Neural cell (in vitro differentiated cells): Measurements from ENCODE around the gene RGP1. TPM values are rescaled to one million over a fixed set of nuclear protein-coding genes. Genes with fewer than 3 reads are reported as not detected.

Experiments used
- H2AFZ ChIP-seq: fragments of 200-600, 300-800 bp; sonication (generic), shearing (Covaris generic); 2 replicates; pipeline ENCODE4 v1.6.0; 2014; ENCODE audit warnings: low read depth, mild to moderate bottlenecking, antibody characterized with exemption, low read length, moderate library complexity
- H3F3A ChIP-seq: fragments of 200-600 bp; shearing (Covaris generic); 2 replicates; pipeline ENCODE4 v1.6.1; 2016; ENCODE audit warnings: mild to moderate bottlenecking, moderate library complexity, mixed read lengths, antibody characterized with exemption, low read length; ENCODE audit not compliant: insufficient read depth, poor library complexity, severe bottlenecking
- H3K27ac ChIP-seq: fragments of 200-600, 300-800 bp; sonication (generic), shearing (Covaris generic); 2 replicates; pipeline ENCODE4 v1.5.1; 2014; ENCODE audit warnings: mild to moderate bottlenecking, low read length, moderate library complexity
- H3K27me3 ChIP-seq: fragments of 300-800, 200-600 bp; sonication (generic), shearing (Covaris generic); 2 replicates; pipeline ENCODE4 v1.6.0; 2014; ENCODE audit warnings: mild to moderate bottlenecking, low read depth, low read length, moderate library complexity; ENCODE audit not compliant: insufficient read depth
- H3K36me3 ChIP-seq: fragments of 300-800, 200-600 bp; sonication (generic), shearing (Covaris generic); 2 replicates; pipeline ENCODE4 v1.5.1; 2014; ENCODE audit warnings: mild to moderate bottlenecking, antibody characterized with exemption, low read length, moderate library complexity; ENCODE audit not compliant: insufficient read depth
- H3K4me2 ChIP-seq: fragments of 300-800, 200-600 bp; sonication (generic), shearing (Covaris generic); 2 replicates; pipeline ENCODE4 v1.6.0; 2014; ENCODE audit warnings: mild to moderate bottlenecking, low read length
- H3K4me3 ChIP-seq: fragments of 300-800, 200-600 bp; sonication (generic), shearing (Covaris generic); 2 replicates; pipeline ENCODE4 v1.5.1; 2014; ENCODE audit warnings: mild to moderate bottlenecking, low read length, moderate library complexity
- H3K79me2 ChIP-seq: fragments of 200-600 bp; shearing (Covaris generic); replicated peaks from 2 replicates; pipeline ENCODE4 v1.6.0; 2014; ENCODE audit warnings: mild to moderate bottlenecking, low read length, moderate library complexity; ENCODE audit not compliant: insufficient read depth
- H3K9ac ChIP-seq: fragments of 300-800, 200-600 bp; sonication (generic), shearing (Covaris generic); 2 replicates; pipeline ENCODE4 v1.6.1; 2016; ENCODE audit warnings: mild to moderate bottlenecking, low read length, mixed read lengths
- H3K9me2 ChIP-seq: fragments of 200-600 bp; shearing (Covaris generic); 2 replicates; pipeline ENCODE4 v1.6.1; 2016; ENCODE audit warnings: mild to moderate bottlenecking, low read length, mixed read lengths; ENCODE audit not compliant: insufficient read depth
- H3K9me3 ChIP-seq: fragments of 200-600, 300-800 bp; sonication (generic), shearing (Covaris generic); 2 replicates; pipeline ENCODE4 v1.6.1; 2016; ENCODE audit warnings: mild to moderate bottlenecking, mixed run types, low read length, moderate library complexity, mixed read lengths
- H4K20me1 ChIP-seq: fragments of 200-600 bp; shearing (Covaris generic); 2 replicates; pipeline ENCODE4 v1.6.1; 2016; ENCODE audit warnings: mild to moderate bottlenecking, mixed run types; ENCODE audit not compliant: insufficient read depth
- EP300 ChIP-seq: fragments of 450-650 bp; conservative IDR thresholded peaks from 2 replicates; pipeline ENCODE4 v1.6.1; 2014; ENCODE audit warnings: antibody characterized with exemption, mild to moderate bottlenecking, moderate library complexity; ENCODE audit not compliant: poor library complexity, severe bottlenecking
- EZH2 ChIP-seq: fragments of 200-600, 300-800 bp; shearing (Covaris generic), sonication (generic); IDR thresholded peaks from 2 replicates; pipeline ENCODE4 v1.6.1; 2014; ENCODE audit warnings: antibody characterized with exemption, low read length, borderline replicate concordance, mild to moderate bottlenecking; ENCODE audit not compliant: insufficient read depth, poor library complexity, severe bottlenecking
- MXI1 ChIP-seq: fragments of 450-650 bp; conservative IDR thresholded peaks from 2 replicates; pipeline ENCODE4 v1.6.1; 2014; ENCODE audit warnings: antibody characterized with exemption, mild to moderate bottlenecking; ENCODE audit not compliant: poor library complexity, severe bottlenecking
- POLR2AphosphoS5 ChIP-seq: IDR thresholded peaks from 2 replicates; pipeline ENCODE4 v1.6.1; 2012
- RAD21 ChIP-seq: fragments of 450-650 bp; conservative IDR thresholded peaks from 2 replicates; pipeline ENCODE4 v1.6.1; 2014; ENCODE audit warnings: antibody characterized with exemption, mild to moderate bottlenecking, moderate library complexity
- SMC3 ChIP-seq: fragments of 450-650 bp; conservative IDR thresholded peaks from 2 replicates; pipeline ENCODE4 v1.6.1; 2014; ENCODE audit warnings: antibody characterized with exemption, mild to moderate bottlenecking, moderate library complexity; ENCODE audit not compliant: poor library complexity
- TAF1 ChIP-seq: IDR thresholded peaks from 2 replicates; pipeline ENCODE4 v1.6.1; 2012; ENCODE audit warnings: low read depth
- polyA plus RNA-seq: library from polyadenylated mRNA; depleted of rRNA; stranded (reverse); fragments of >200 nt; gene quantifications from 2 replicates; pipeline ENCODE4 v1.2.3, GENCODE V29; 2014
- TF ChIP-seq, protein P1 (sequence below): fragments of 450-650 bp; IDR thresholded peaks from 2 replicates; pipeline ENCODE4 v1.5.1; 2014; ENCODE audit warnings: antibody characterized with exemption, mild to moderate bottlenecking, moderate library complexity; ENCODE audit not compliant: poor library complexity, severe bottlenecking
- TF ChIP-seq, protein P2 (sequence below): IDR thresholded peaks from 2 replicates; pipeline ENCODE4 v1.6.1; 2012; ENCODE audit warnings: borderline replicate concordance

RGP1 gene
- polyA plus RNA-seq, 1 donor from 2014 or later: 8.1 TPM

DNA sequence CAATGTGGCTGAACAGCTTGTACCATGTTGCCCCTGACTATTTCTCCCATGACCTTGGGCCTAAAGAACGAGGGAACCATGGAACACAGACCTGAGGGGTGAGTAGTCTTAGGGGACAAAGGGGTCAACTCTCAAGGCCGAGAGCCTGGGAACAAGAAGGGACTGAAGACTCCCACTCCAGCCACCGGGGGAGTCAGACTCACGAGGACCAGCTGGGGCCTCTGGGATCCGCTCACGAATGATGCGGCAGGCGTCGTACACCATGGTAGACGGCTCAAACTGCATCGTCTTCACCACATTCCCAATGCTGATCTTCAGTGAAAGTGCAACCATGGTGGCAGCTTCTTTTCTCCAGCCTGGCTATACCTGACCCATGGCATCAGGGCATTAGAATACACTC lies 23.7 kb upstream of the RGP1 start:
- Histone ChIP-seq H3K27ac (no peak overlapping the region), H2AFZ (no peak overlapping the region), H3K9me2 (no peaks in the 10 kb centered on the region), H3K9me3 (no peaks in the 10 kb centered on the region), H3K79me2 (peaks cover 17% of the 10 kb centered on the region), H3K36me3 (no peaks in the 10 kb centered on the region), H4K20me1 (no peaks in the 10 kb centered on the region), H3F3A (no peaks in the 10 kb centered on the region), H3K4me2 (no peak overlapping the region), H3K27me3 (no peaks in the 10 kb centered on the region), H3K4me3 (no peak overlapping the region), H3K9ac (no peak overlapping the region)
- no peak for TF ChIP-seq MXI1
- TF ChIP-seq EZH2: no peak
- TF ChIP-seq, protein P1, sequence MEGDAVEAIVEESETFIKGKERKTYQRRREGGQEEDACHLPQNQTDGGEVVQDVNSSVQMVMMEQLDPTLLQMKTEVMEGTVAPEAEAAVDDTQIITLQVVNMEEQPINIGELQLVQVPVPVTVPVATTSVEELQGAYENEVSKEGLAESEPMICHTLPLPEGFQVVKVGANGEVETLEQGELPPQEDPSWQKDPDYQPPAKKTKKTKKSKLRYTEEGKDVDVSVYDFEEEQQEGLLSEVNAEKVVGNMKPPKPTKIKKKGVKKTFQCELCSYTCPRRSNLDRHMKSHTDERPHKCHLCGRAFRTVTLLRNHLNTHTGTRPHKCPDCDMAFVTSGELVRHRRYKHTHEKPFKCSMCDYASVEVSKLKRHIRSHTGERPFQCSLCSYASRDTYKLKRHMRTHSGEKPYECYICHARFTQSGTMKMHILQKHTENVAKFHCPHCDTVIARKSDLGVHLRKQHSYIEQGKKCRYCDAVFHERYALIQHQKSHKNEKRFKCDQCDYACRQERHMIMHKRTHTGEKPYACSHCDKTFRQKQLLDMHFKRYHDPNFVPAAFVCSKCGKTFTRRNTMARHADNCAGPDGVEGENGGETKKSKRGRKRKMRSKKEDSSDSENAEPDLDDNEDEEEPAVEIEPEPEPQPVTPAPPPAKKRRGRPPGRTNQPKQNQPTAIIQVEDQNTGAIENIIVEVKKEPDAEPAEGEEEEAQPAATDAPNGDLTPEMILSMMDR: no peak
- TF ChIP-seq TAF1: no peak
- TF ChIP-seq, protein P2, sequence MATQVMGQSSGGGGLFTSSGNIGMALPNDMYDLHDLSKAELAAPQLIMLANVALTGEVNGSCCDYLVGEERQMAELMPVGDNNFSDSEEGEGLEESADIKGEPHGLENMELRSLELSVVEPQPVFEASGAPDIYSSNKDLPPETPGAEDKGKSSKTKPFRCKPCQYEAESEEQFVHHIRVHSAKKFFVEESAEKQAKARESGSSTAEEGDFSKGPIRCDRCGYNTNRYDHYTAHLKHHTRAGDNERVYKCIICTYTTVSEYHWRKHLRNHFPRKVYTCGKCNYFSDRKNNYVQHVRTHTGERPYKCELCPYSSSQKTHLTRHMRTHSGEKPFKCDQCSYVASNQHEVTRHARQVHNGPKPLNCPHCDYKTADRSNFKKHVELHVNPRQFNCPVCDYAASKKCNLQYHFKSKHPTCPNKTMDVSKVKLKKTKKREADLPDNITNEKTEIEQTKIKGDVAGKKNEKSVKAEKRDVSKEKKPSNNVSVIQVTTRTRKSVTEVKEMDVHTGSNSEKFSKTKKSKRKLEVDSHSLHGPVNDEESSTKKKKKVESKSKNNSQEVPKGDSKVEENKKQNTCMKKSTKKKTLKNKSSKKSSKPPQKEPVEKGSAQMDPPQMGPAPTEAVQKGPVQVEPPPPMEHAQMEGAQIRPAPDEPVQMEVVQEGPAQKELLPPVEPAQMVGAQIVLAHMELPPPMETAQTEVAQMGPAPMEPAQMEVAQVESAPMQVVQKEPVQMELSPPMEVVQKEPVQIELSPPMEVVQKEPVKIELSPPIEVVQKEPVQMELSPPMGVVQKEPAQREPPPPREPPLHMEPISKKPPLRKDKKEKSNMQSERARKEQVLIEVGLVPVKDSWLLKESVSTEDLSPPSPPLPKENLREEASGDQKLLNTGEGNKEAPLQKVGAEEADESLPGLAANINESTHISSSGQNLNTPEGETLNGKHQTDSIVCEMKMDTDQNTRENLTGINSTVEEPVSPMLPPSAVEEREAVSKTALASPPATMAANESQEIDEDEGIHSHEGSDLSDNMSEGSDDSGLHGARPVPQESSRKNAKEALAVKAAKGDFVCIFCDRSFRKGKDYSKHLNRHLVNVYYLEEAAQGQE: no peak
- TF ChIP-seq POLR2AphosphoS5: no peak
- TF ChIP-seq SMC3: no peak
- TF ChIP-seq RAD21: no peak
- TF ChIP-seq EP300: no peak

DNA sequence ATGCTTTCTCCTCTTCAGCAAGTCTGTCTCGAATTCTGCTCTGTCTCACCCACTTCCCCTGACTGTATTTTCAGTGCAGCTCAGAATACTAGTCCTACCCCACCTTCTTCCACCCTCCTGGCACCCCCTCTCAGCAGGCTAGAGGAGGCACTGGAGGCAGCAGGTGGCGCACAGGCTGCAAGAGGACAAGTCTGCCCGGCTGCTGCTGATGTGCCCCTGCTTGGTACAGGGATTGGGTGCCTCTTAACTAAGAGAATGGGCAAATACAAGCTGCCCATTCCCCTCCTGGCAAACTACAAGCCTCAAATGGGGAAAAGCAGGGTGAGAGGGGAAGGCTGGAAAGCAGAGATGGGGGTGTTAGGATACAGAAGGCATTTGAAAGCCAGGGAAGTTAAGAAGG lies 22.2 kb upstream of the RGP1 start:
- Histone ChIP-seq H3K9me2 (no peaks in the 10 kb centered on the region), H3K36me3 (no peaks in the 10 kb centered on the region), H3K9ac (no peak overlapping the region), H3K27me3 (no peaks in the 10 kb centered on the region), H3K4me2 (no peak overlapping the region), H3K4me3 (no peak overlapping the region), H2AFZ (no peak overlapping the region), H3K79me2 (peaks cover 31% of the 10 kb centered on the region), H3K27ac (no peak overlapping the region), H3F3A (no peaks in the 10 kb centered on the region), H3K9me3 (no peaks in the 10 kb centered on the region), H4K20me1 (no peaks in the 10 kb centered on the region)
- TF ChIP-seq POLR2AphosphoS5: no peak
- TF ChIP-seq EP300: no peak
- TF ChIP-seq, protein P2: no peak
- TF ChIP-seq SMC3: no peak
- TF ChIP-seq EZH2: no peak
- TF ChIP-seq, protein P1: no peak
- no peak for TF ChIP-seq TAF1
- TF ChIP-seq MXI1: no peak
- no peak for TF ChIP-seq RAD21
